Measurements from ENCODE around the gene SULT1C4.

The SULT1C4 gene

DNA sequence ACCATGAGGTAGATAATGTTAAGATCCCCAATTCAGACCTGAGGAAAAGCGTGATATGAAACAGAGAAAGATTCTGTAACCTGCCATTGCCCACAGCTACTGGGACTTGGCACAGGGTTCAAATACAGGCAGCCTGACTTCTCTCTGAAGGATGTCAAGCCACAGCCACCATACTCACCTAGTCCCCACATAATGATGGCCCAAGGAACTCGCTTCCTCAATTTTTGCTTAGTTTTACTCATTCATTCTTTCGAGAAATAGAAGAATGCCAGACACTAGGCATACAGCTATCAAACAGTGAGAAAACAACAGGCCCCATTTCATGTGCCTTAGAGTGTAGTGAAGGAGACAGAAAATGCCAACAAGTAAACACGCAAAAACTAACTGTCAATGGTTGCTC, 980 bp upstream of the SULT1C4 start:
- DNase-seq: no peak

DNA sequence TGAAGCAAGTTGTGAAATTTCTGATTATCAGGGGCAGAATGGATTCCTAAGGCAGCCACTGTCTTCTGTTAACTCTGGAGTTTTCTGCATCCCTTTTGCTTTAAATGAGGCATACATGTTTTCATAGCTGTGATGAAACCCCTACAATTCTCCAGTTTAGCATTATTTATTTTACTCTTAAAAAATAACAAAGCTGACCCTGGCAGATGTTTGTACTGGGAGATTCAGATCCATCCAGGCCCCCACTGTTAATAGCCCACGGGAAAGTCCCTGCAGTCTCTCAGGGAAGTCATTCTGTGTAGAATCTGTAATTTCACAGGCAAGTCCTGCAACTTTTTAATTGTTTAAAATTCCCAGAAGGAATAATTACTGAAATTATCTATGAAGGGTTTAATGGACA, 353 bp upstream of the SULT1C4 start:
- no peak for DNase-seq

DNA sequence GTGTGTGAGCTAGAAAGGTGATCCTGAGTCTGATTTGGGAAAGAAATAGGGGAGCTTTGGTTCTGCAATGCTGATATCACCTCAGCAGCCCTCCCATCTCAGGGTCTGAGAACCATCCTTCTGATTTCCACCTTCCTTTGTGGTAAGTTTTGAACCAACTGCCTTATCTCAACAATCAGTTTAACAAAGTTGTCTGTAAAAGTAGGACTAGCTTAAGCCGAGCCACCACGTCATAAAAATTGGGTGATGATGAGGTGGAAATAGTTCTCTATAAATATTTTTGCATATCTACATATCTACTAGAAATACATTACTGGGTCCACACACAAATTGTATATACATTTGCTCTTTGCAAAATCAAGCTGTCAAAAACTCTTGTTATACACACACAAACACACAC, 1.1 kb downstream of the SULT1C4 start:
- DNase-seq: no peak

DNA sequence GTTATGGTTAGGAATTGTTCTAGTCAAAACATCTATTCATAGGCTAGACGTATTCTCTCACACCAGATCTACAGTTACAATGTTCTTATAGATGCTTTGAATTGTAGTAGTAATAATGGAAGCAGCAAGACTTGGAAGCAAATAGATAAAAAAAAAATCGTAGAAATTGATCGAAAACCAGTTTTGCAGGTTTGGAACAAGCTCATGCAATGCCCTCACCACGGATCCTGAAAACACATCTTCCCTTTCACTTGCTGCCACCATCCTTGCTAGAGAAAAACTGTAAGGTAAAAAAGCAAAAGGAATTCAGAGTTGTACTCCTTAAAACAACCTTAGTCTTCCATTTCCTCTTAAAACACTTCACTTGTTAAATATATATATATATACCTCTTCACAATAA, 4.4 kb downstream of the SULT1C4 start:
- no peak for DNase-seq

DNA sequence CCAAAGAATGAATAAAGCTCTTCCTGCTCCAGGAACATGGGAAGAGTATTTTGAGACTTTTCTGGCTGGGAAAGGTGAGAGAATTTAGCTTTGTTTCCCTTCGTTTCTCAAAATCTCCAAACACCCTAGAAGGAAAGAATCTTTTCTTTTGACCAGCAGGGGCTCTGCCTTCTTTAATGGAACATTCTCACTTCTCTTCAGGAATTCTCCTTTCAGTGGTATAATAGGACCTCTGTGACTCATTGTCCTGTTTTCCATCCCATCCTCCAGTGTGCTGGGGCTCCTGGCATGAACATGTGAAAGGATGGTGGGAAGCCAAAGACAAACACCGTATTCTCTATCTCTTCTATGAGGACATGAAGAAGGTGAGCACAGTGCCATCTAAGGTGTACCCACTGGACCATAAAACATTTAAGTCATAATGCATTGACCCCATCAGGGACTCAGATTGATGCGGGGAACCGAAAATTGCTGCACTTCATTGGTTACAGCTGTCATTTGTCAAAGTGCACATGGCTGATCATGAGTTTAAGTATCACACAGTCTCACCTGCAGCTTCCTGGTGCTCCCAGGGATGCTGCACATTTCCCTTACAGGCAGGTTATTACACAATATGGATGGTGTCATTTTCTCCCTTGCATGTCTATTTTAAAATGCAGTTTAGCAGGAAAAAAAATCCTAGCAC, 5.5 kb downstream of the SULT1C4 start:
- no peak for DNase-seq

DNA sequence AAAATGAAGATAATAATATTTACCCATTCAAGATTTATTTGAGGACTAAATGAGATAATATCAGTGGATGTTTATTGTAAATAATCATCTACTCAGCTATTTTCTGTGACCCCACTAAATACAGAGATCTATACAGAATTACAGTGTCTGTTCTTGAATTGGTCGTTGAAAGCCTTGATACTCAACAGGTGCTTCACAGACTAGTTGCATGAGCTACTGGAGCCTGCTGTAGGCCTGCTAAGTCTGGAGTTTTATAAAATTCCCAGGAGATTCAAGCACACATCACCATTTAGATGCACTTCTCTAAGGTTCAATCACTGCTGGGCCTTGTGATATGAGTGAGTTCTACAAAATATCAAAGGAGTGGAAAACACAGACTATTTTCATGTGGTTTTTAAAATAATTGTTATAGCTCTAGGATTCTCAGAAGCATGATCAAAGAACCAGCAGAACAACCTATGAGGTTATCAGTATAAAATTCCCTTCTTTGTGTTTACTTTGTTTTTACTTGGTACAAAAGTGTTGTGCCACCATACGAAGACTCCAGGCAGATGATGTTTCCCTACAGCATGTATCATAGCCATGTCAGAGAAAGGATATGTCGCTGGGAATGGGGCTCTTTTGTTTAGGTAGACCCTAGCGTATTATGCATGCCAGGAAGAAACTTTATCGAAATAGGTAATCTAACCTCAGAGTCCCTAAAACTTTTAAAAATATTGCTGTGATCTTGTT, 7.1 kb downstream of the SULT1C4 start:
- no peak for DNase-seq

DNA sequence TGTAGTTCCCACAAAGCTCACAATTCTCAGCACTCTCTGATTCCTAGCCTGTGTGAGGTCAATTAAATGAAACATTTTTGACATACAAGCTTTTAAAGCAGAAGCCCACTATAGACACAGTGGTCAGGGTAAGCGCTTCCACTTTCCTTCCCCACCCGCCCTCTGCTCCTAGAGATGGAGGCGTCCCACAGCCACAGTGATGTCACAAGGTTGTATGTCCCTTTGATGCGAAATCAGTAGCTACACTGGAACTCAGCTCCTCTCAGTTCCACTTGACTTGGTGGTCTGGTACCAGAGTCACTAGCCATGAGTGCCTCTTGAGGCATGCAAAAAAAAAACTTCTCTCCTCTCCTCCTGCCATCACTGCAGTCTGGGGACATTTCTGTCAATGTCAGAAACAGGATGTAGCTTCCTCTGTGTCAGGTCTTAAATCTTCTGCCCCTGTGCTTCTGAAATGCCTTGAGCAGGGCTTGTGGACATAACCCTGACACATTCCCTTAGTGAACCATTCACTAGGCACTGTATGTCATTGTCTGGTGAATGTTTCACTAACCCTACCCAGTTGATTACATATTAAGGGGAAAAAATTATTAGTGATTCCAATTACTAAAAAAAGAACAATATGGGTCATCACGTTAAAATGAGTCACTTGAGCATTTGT, 7.8 kb downstream of the SULT1C4 start:
- no peak for DNase-seq

DNA sequence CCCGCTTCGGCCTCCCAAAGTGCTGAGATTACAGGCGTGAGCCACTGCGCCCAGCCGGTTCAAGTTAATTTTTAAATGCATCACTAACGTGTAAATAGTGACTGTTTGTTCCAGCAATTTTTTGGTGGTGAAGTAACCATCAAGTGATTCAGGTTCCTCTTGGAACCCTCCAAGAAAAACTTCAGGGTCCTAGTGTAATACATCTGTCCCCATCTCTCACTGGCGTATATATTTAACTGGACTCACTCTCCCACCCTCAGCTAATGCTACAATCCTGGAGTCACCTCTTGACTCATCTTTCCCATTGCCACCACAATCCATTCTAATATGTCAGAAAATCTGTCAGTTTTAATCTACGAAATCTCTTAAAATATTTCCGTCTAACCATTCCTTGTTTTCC, 10.3 kb downstream of the SULT1C4 start:
- no peak for DNase-seq

DNA sequence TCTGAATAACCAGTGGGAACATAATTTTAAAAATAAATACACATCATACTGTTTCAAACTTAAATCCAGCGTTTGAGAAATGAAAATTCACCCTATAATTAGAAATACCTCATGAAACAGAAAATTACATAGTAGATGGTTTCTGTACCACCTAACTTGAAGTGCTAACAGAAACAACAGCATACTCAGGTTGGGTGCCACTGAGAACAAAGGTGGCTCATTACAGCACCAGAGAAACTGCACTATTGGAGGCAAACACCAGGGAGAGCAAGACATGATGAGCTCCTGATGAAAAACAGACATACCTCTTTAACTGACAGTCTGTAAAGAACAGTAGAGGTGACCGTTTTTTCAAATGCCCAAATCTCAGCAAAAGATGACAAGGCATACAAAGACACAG, 12.6 kb downstream of the SULT1C4 start:
- no peak for DNase-seq

DNA sequence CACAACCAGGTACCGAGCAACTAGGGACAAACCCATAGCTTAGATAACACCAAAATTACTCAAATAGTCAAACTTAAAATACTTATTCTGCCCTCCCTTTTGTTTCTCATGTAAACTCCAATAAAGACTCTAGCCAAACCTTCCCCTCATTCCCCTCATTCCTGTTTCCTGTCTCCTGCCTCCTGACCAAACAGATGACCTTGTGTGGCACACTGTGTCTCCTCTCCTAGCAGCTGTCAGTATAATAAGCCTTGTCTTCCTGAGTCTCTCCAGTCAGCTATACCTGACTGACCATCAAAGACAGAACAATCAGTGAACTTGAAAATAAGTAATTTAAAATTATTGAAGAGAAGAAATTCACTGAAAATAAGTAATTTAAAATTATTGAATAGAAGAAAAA, 14.3 kb downstream of the SULT1C4 start:
- DNase-seq: no peak

DNA sequence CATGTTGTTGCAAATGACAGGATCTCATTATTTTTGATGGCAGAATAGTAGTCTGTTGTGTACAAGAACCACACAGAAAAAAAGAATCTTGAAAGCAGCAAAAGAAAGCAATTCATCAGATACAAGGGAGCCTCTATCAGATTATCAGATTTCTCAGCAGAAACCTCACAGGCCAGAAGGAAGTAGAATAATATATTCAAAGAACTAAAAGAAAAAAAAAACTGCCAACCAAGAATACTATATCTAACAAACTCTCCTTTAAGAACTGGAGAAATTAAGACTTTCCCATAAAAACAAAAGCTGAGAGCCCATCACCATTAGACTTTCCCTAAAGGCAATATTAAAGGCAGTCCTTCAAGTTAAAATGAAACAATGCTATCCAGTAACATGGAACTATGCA, 15.4 kb downstream of the SULT1C4 start:
- DNase-seq: no peak

DNA sequence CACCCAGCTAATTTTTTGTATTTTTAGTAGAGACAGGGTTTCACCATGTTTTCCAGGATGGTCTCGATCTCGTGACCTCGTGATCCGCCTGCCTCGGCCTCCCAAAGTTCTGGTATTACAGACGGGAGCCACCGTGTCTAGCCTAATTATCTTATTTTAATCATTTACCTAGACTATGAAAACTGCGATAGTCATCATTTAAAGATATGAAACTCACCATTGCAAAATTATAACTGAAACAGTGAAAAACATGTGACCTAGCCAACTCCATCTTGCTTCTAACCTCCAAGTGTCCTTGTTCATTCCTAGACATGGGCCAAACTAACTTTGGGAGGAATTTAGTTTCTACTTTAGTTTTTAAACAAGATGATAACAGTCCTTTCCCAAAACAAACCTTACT, 17.4 kb downstream of the SULT1C4 start:
- DNase-seq: no peak

DNA sequence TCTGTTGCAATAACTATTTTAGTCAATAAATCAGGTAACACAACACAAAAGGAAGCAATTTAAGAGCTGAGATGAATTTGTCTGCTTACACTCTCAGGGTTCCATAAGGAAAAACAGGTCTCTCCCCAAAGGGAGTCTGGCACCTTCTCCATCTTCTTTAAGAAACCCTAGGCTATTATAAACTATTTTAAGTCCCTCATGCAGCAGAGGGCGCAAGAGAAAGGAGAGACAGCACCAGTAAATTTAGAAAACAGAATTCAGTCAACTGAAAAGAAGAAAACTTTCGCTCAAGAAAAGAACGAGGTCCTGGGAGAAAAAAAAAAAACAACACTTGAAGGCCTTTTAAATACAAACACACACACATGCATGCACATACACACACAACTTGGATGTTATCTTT, 19.1 kb downstream of the SULT1C4 start:
- DNase-seq: no peak

DNA sequence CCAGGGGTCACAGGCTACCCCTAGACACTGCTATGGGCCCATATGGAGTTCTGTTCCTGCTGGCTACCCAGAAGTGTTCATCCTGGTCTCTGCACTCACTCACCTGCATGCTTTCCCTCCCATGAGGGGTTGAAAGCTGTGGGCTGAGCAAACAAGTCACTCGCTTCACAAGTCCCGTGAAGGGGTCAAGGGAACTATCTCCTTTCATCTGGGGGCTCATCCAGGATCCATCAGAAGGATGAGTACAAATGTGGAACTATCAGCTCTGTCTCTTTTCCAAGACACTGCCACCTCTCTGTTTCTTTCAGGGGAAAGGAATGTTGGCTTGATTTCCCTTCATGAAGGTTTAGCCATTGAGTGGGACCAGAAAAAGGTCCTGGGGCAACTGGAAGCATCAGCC, 21.7 kb downstream of the SULT1C4 start:
- no peak for DNase-seq

DNA sequence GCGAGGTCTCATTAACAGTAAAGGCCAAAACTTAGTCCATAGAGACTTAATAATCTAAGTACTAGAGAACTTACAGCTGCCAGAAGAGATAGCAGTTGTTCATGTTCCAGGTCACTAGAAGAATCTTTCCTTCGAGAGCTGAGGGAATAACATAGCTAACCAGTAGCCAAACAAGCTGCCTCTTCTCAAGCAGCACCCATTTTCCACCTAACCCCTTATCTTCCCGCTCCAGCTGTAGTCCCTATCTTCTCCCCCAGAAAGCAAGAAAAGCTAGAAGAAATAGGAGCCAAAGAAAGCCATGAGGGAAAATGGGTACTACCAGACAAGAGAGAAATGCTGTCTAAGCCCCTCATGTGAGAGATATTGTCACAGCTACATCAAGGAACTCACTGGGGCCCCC, 24.0 kb downstream of the SULT1C4 start:
- DNase-seq: no peak

DNA sequence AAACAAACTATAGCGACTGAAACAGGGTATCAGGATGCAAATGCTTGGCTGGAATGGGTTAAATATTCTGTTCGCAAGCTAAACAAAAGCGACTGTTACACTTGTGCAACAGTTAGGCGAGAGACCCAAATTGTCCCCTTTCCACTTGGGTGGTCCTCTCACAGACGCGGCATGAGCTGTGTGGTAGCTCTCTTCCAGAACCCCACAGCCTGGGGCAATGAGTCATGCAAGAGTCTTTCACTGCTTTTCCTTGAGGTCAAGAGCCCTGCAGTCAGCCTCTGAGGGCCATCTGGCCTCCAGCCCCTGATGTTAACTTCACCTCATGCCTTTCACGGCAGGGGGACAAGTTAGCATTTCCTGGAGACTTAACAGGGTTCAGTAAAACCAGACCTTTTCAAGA, 25.7 kb downstream of the SULT1C4 start:
- no peak for DNase-seq

DNA sequence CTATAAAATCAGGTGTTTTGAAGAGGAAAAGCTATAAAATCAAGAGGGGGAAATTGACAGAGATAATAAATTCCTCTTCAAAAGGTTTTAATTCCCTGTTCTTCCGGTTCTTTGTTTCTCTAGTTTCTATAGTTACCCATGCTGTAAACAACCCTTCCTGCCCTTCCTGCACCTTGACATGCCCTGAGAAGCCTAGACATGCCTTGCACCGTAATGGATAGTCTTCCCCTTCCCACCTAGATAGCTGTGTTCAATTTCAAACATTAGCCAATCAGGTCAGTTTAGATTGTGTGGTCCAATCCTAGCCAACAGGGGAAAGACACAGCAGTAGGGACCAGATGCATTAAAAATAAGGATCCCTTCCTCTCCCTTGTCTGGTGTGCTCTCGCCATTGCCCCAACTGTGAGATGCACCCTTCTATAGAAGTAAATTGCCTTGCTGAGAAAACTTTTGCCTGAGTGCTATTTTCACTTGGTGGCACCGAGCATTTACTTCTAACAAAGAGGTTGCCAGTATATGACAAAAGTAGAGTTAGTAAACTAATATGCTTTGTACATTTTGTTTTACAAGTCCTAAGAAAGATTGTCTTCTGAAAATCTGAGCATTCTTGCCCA, 27.1 kb downstream of the SULT1C4 start:
- DNase-seq: no peak

DNA sequence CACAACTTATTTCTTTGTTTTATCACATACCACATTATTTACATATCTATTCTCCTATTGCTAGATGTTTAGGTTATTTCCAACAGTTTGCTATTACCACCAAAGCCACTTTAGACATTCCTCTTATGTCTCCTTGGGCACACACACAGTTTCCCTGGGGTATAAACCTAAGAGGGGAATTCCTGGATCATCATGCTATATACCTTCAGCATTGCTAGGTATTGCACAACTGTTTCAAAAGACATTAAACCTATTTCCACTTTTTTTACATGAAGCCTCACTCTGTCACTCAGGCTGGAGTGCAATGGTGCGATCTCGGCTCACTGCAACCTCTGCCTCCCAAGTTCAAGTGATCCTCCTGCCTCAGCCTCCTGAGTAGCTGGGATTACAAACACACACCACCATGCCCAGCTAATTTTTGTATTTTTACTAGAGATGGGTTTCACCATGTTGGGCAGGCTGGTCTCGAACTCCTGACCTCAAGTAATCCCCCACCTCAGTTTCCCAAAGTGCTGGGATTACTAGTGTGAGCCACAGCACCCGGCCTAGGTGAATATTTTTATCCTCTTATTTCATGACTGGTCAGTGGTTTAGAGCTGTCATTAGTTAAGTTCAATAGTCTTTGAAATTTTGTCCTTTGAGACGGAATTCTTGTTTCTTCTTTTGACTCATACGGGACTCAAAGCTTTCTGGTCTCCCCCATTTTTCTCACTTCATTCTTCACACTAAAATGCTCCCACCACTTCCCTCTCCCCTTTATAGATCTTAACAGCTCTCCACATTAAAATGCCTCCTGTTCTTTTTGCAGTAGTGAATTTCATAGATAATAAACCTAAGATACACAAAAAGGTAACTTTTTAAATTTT, 30.3 kb downstream of the SULT1C4 start:
- no peak for DNase-seq

DNA sequence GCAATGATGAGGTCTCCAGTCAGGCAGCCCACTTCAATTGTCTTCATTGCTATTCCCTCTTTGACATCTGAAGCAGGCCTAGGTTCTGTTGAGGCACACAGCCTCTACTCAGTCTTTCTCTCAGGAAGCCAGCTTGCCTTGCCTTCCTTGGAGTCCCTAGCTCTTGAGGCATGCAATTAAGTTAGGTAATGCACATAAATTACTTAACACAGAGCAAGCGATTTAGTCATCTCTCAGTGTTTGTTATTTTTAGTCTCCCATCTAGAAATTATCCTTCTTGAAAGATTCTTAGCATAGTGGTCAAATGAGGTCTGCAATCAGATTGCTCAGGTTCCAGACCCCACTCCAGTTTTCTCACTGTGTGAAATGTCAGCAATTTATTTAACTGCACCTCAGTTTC, 32.0 kb downstream of the SULT1C4 start:
- no peak for DNase-seq

DNA sequence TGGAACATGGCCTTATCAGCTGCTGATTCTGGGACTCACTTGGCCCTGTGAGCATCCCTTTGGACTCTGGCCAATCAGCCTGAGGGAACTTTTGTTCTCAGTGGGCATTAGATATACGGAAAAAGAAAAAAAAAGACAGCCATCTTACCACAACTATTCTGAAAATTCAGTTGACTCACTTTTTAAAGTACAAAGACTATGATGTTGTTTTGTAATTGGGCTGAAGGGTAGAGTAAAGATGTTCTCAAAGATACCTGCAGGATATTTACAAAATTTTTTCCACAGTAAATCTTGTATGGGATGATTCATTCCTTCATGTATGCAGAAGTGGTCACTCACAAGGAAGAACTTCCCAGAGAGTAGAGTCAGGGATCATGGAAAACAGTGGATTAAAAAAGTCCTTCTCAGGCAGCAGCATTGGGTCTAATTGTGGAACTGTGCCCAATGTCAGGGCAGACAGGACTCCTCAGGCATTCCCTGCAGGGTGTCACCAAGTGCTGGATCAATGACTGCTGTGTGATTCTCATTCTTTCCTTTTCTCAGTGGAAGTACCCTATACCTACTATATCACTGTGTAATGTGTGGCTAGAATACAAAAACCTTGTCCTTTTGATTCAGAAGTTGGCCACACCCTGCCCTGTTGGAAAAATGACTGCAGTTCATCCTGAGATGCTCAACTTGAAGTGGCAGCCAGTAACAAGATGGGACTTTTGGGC, 35.4 kb downstream of the SULT1C4 start:
- DNase-seq: no peak

DNA sequence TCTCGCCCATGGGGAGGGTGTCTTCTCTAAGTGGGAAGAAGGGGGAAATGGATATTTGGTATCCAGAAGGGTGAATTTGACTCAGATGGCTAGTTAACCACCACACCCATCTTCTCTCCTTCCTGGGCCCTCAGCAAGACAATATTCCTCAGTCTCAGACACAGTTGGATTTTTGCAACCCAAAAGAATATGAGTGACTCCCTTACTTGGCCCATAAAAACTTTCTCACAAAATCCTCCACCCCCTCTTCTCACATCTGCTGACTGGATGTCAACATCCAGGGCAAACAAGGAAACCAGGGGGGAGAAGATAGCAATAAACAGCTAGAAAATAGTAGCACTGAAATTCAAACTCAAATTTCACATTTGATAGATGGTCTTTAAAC, 35.9 kb downstream of the SULT1C4 start:
- no peak for DNase-seq

DNA sequence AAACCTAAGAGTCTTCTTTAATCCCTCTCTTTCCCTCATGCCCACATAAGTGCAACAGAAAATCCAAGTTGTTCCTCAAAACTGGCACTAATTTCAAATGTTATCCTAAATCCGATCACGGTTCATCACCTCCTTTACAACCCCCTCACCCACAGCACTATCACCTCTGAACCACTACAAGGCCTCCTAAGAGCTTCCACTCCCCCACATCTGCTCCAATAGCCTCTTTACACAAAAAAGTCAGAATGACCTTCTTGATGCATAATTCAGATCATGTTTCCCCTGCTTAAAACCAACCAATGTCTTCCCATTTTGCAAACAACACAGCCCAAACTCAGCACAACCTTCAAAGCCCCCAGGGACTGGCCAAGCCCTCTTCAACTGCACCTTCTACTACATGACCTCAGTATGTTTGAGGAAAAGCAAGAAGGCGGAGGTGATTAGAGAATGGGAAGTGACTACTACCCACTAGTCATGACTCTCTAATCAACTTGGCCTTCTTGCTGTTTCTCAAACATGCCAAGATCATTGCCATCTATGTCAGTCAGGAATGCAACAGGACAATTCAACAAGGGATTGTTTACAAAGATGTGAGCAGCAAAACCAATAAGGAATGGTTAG, 36.6 kb downstream of the SULT1C4 start:
- DNase-seq: no peak
